IPS-20b (cell line): ENCODE results near the gene SLC15A5.

Source experiments
- H3K27ac ChIP-seq: one replicate; pipeline ENCODE4 v1.5.1; 2013; ENCODE audit warnings: low read length
- H3K27me3 ChIP-seq: 2 replicates; pipeline ENCODE4 v1.6.1; 2013; ENCODE audit warnings: mild to moderate bottlenecking, low read length, inconsistent platforms; ENCODE audit not compliant: insufficient read depth
- H3K36me3 ChIP-seq: 2 replicates; pipeline ENCODE4 v1.6.1; 2013; ENCODE audit warnings: low read depth, mild to moderate bottlenecking, inconsistent platforms, low read length, moderate library complexity; ENCODE audit not compliant: insufficient read depth
- H3K4me1 ChIP-seq: 2 replicates; pipeline ENCODE4 v1.6.1; 2013; ENCODE audit warnings: mild to moderate bottlenecking, control low read depth, inconsistent platforms, low read length, moderate library complexity; ENCODE audit not compliant: insufficient read depth
- H3K4me3 ChIP-seq: 2 replicates; pipeline ENCODE4 v1.5.1; 2013; ENCODE audit warnings: mild to moderate bottlenecking, low read length, inconsistent platforms
- H3K9ac ChIP-seq: 2 replicates; pipeline ENCODE4 v1.6.1; 2013; ENCODE audit warnings: low read depth, mild to moderate bottlenecking, inconsistent platforms, low read length, moderate library complexity
- H3K9me3 ChIP-seq: 2 replicates; pipeline ENCODE4 v1.6.1; 2013; ENCODE audit warnings: mild to moderate bottlenecking, low read depth, low read length, inconsistent platforms; ENCODE audit not compliant: insufficient read depth

SLC15A5 gene

GRCh38 chr12:16220120-16220519 lies 57.4 kb downstream of the SLC15A5 start:
- H3K9me3 ChIP-seq = no peaks in the 10 kb centered on the region
- H3K4me1 ChIP-seq = no peaks in the 10 kb centered on the region
- no peaks in the 10 kb centered on the region for H3K27me3 ChIP-seq
- H3K36me3 ChIP-seq = no peaks in the 10 kb centered on the region
- no peak overlapping the region for H3K9ac ChIP-seq
- H3K4me3 ChIP-seq = no peak overlapping the region
- H3K27ac ChIP-seq = no peak overlapping the region

- Histone ChIP-seq H3K27ac (no peak overlapping the region), H3K36me3 (no peaks in the 10 kb centered on the region), H3K9me3 (no peaks in the 10 kb centered on the region), H3K27me3 (no peaks in the 10 kb centered on the region), H3K4me1 (no peaks in the 10 kb centered on the region), H3K9ac (no peak overlapping the region), H3K4me3 (no peak overlapping the region)
Observed at GRCh38 chr12:16218934-16219751, 58.3 kb downstream of the SLC15A5 start.

DNA sequence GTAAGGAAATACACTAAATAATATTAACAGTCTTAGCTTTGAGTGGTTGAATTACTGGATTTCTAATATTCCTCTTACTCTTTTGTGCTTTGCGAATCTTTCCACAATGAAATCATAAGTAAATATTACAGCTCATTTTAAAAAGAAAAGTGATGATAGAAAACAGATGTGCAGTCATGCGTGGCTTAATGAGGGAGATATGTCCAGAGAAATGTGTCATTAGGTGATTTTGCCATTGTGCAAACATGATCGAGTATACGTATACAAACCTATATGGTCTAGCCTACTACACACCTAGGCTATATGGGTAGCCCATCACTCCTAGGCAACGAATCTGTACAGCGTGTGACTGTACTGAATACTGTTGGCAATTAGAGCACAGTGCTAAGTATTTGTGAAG lies 59.3 kb downstream of the SLC15A5 start:
- no peak overlapping the region for H3K9ac ChIP-seq
- H3K9me3 ChIP-seq = no peaks in the 10 kb centered on the region
- no peak overlapping the region for H3K27ac ChIP-seq
- H3K36me3 ChIP-seq = no peaks in the 10 kb centered on the region
- no peak overlapping the region for H3K4me3 ChIP-seq
- no peaks in the 10 kb centered on the region for H3K4me1 ChIP-seq
- no peaks in the 10 kb centered on the region for H3K27me3 ChIP-seq

GRCh38 chr12:16211731-16212130 lies 65.8 kb downstream of the SLC15A5 start:
- Histone ChIP-seq H3K27ac (no peak overlapping the region), H3K27me3 (no peaks in the 10 kb centered on the region), H3K9me3 (no peaks in the 10 kb centered on the region), H3K36me3 (no peaks in the 10 kb centered on the region), H3K9ac (no peak overlapping the region), H3K4me3 (no peak overlapping the region), H3K4me1 (no peaks in the 10 kb centered on the region; the same call in 1 of the 2 replicates)

DNA sequence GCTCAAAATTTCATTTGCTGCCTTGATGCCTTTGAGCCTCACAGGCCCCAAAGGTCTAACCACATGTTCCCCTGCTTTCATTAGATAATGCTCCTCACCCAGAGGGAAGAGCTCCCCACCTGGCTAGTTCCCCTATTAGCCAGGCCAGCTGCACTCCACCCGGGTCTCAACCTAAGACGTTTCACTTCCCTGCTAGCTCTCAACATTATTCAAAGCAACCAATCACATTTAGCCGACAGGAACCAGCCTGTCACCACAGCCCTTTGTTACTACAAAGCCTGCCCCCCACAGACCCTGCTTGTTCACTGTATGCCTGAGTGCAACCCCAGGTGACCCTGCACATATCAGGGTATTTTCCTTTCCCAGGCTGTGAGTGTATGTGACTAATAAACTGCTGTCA lies 78.6 kb downstream of the SLC15A5 start:
- H3K4me1 ChIP-seq = peaks cover 3% of the 10 kb centered on the region; the same call in 1 of the 2 replicates
- no peaks in the 10 kb centered on the region for H3K27me3 ChIP-seq
- no peaks in the 10 kb centered on the region for H3K36me3 ChIP-seq
- no peak overlapping the region for H3K4me3 ChIP-seq
- H3K27ac ChIP-seq = no peak overlapping the region
- H3K9me3 ChIP-seq = peaks cover 6% of the 10 kb centered on the region; the same call in 1 of the 2 replicates
- peak overlapping the region; percentile 25; the same call in 1 of the 2 replicates for H3K9ac ChIP-seq

DNA sequence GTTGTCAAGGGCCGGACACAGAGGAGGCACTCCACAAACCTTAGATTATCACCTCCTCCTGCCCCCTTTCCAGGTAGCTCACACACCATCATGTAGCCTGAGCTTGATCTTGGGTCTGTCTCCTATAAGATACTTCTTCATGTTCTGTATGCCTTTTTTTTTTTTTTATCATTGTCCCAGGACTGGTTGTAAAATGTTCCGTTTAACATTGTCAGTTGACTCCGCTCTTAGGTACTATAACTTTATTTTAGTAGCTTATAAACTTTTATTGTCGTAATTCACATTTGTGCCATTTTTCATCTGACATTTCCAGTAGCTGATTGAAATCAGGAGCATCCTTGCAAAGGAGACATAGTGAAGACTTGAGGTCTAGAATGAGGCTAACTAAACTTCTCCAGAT lies 79.9 kb downstream of the SLC15A5 start:
- no peak overlapping the region for H3K9ac ChIP-seq
- H3K27ac ChIP-seq = no peak overlapping the region
- H3K4me3 ChIP-seq = no peak overlapping the region
- no peaks in the 10 kb centered on the region for H3K36me3 ChIP-seq
- H3K27me3 ChIP-seq = no peaks in the 10 kb centered on the region
- H3K9me3 ChIP-seq = peaks cover 6% of the 10 kb centered on the region; the same call in 1 of the 2 replicates
- peaks cover 3% of the 10 kb centered on the region; the same call in 1 of the 2 replicates for H3K4me1 ChIP-seq

DNA sequence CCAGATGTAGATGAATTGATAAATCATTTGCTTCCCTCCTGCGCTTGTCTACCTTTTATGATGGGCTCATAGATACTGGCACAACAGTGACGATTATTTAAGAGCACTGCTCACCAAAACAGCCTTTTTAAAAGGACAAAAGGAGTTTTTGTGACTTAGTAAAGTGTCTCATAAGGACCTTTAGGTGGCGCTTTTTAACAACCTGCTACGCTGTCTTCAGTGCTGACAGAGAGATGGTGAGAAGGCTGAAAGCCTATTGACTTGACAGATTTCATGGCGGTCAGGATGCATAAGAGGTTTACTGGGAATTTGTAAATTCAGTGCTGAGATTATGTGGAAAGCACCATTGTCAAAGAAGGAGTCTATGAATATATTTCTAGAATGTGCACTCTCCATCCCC lies 87.6 kb downstream of the SLC15A5 start:
- Histone ChIP-seq H3K27ac (no peak overlapping the region), H3K9me3 (no peaks in the 10 kb centered on the region), H3K9ac (no peak overlapping the region), H3K36me3 (no peaks in the 10 kb centered on the region), H3K4me1 (no peaks in the 10 kb centered on the region), H3K27me3 (no peaks in the 10 kb centered on the region), H3K4me3 (no peak overlapping the region)

DNA sequence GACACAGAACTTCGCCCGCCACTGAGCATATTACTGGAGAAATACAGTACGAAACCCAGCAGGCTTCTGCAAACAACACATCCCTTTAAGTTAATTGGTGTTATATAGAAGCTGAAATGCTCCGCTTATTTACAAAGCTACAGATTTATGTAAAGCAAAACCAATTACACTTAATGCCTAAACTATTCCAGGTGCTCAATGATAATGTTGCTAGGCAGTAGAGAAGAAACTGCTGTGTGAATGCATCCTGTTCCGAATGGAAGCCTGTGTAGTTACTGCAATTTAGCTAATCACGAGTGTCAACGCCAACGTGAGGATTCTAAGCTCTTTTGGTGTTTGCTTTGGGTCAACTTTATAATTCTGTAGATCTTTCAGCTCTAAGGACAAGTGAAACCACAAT lies 89.8 kb downstream of the SLC15A5 start:
- no peak overlapping the region for H3K9ac ChIP-seq
- H3K9me3 ChIP-seq = no peaks in the 10 kb centered on the region
- H3K27me3 ChIP-seq = no peaks in the 10 kb centered on the region
- H3K4me3 ChIP-seq = no peak overlapping the region
- no peak overlapping the region for H3K27ac ChIP-seq
- no peaks in the 10 kb centered on the region for H3K4me1 ChIP-seq
- no peaks in the 10 kb centered on the region for H3K36me3 ChIP-seq

DNA sequence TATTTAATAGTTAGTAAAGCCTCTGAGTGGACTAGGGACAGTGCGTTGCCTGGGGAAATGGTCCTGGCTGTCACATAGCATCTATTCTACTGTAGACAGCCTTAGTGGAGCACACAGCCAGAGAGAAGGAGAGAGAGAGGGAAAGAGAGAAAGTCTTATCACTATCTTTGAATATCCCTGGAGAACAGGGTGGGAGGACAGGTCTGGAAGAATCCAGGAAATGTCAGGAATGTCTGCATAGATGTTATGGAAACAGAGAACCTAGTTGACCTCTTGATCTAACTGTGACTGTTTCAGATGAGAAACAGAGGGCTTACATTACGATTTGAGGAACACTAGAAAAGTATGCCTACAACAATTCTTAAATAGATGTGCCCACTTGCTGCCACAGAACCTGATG lies 92.8 kb downstream of the SLC15A5 start:
- Histone ChIP-seq H3K36me3 (no peaks in the 10 kb centered on the region), H3K9ac (no peak overlapping the region), H3K27ac (no peak overlapping the region), H3K4me3 (no peak overlapping the region), H3K9me3 (no peaks in the 10 kb centered on the region; the same call in 1 of the 2 replicates), H3K4me1 (no peaks in the 10 kb centered on the region), H3K27me3 (no peaks in the 10 kb centered on the region)

GRCh38 chr12:16183541-16183940 lies 93.9 kb downstream of the SLC15A5 start:
- H3K27me3 ChIP-seq = no peaks in the 10 kb centered on the region
- H3K27ac ChIP-seq = no peak overlapping the region
- no peaks in the 10 kb centered on the region for H3K36me3 ChIP-seq
- no peaks in the 10 kb centered on the region; the same call in 1 of the 2 replicates for H3K9me3 ChIP-seq
- no peak overlapping the region for H3K9ac ChIP-seq
- no peak overlapping the region for H3K4me3 ChIP-seq
- no peaks in the 10 kb centered on the region for H3K4me1 ChIP-seq

DNA sequence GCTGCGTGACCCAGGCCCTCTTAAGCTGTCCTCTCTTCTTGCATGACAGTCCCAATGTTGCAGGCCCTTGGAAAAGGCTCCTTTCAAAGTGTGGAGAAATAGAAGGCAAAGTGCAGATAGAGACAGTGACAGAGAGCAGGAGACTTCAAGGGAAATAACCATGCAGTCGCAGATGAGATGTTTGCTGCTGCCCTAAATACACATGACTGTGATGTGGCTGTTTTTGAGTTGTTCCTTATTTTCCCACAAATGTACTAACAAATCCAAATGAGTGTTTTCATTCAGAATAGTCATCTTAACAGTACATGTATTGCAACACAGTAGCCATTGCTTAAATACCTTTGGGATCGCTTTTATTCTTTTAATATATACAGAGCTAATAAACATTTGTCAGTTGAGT lies 101.6 kb downstream of the SLC15A5 start:
- Histone ChIP-seq H3K9ac (no peak overlapping the region), H3K9me3 (no peaks in the 10 kb centered on the region; the same call in 1 of the 2 replicates), H3K4me3 (no peak overlapping the region), H3K27me3 (no peaks in the 10 kb centered on the region), H3K36me3 (no peaks in the 10 kb centered on the region), H3K4me1 (no peaks in the 10 kb centered on the region), H3K27ac (no peak overlapping the region)

- no peaks in the 10 kb centered on the region for H3K36me3 ChIP-seq
- no peaks in the 10 kb centered on the region for H3K9me3 ChIP-seq
- no peak overlapping the region for H3K9ac ChIP-seq
- no peak overlapping the region for H3K4me3 ChIP-seq
- no peak overlapping the region for H3K27ac ChIP-seq
- H3K27me3 ChIP-seq = no peaks in the 10 kb centered on the region
- H3K4me1 ChIP-seq = no peaks in the 10 kb centered on the region
Observed at GRCh38 chr12:16174282-16174681, 103.2 kb downstream of the SLC15A5 start.
